Cardiac muscle cell (in vitro differentiated cells and primary cell): ENCODE measurements around the gene ADCY10. TPM values are rescaled to one million over a fixed set of nuclear protein-coding genes. Genes with fewer than 3 reads are reported as not detected.

ENCODE experiments used
- DNase-seq, 2 donors: peaks; one replicate each; pipeline versions ENCODE4 v3.0.0 to v3.0.0-alpha.2; 2010 to 2017; ENCODE audit warnings: low read depth in 1 of 2, low spot score in 1 of 2
- H3K27ac ChIP-seq: fragments of 200-600 bp; sonication (generic); 2 replicates; pipeline ENCODE4 v1.5.1; 2016
- H3K27me3 ChIP-seq: fragments of 200-600 bp; sonication (generic); 2 replicates; pipeline ENCODE4 v1.6.0; 2016; ENCODE audit warnings: control low read depth
- H3K36me3 ChIP-seq: fragments of 200-600 bp; sonication (generic); 2 replicates; pipeline ENCODE4 v1.5.1; 2016; ENCODE audit warnings: control low read depth
- H3K4me1 ChIP-seq: fragments of 200-600 bp; sonication (generic); 2 replicates; pipeline ENCODE4 v1.8.1; 2017; ENCODE audit warnings: low read depth, mild to moderate bottlenecking, mixed run types
- H3K4me3 ChIP-seq: fragments of 200-600 bp; sonication (generic); 2 replicates; pipeline ENCODE4 v1.5.1; 2016; ENCODE audit warnings: mild to moderate bottlenecking
- H3K9me3 ChIP-seq: fragments of 200-600 bp; sonication (generic); 2 replicates; pipeline ENCODE4 v1.5.1; 2017; ENCODE audit warnings: low read depth, mild to moderate bottlenecking, control low read depth
- polyA plus RNA-seq: library from polyadenylated mRNA; unstranded; fragments of >200 nt; fragmentation: Nextera tagmentation; extraction: Ambion mirVana; gene quantifications from 2 replicates; pipeline ENCODE4 v1.2.1, GENCODE V29; 2016
- total RNA-seq: library from RNA; depleted of rRNA; stranded (reverse); fragments of >200 nt; gene quantifications from 2 replicates; pipeline ENCODE4 v1.2.3, GENCODE V29; 2016
- TF ChIP-seq, protein P1 (sequence below): IDR thresholded peaks from 2 replicates; pipeline ENCODE4 v1.5.1; 2012; ENCODE audit warnings: low read depth, mild to moderate bottlenecking, low read length

Gene ADCY10
- total and polyA plus RNA-seq, 2 experiments from 2014 or later: 0.69 to 0.82 TPM

DNA sequence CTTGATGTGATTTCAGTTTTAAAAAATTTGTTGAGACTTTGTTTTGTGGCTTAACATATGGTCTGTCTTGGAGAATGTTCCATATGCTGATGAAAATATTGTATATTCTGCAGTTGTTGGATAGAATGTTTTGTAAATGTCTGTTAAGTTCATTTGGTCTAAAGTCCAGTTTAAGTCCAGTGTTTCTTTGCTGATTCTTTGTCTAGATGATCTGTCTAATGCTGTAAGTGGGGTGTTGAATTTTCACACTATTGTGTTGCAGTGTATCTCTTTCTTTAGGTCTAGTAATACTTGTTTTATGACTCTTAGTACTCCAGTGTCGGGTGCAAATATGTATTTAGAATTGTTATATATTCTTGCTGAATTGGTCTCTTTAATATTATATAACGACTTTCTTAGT, 33.8 kb upstream of the ADCY10 start:
- TF ChIP-seq, protein P1, sequence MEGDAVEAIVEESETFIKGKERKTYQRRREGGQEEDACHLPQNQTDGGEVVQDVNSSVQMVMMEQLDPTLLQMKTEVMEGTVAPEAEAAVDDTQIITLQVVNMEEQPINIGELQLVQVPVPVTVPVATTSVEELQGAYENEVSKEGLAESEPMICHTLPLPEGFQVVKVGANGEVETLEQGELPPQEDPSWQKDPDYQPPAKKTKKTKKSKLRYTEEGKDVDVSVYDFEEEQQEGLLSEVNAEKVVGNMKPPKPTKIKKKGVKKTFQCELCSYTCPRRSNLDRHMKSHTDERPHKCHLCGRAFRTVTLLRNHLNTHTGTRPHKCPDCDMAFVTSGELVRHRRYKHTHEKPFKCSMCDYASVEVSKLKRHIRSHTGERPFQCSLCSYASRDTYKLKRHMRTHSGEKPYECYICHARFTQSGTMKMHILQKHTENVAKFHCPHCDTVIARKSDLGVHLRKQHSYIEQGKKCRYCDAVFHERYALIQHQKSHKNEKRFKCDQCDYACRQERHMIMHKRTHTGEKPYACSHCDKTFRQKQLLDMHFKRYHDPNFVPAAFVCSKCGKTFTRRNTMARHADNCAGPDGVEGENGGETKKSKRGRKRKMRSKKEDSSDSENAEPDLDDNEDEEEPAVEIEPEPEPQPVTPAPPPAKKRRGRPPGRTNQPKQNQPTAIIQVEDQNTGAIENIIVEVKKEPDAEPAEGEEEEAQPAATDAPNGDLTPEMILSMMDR: no peak
- H3K4me1 ChIP-seq: no peaks in the 10 kb centered on the region
- H3K27ac ChIP-seq: no peak overlapping the region
- H3K36me3 ChIP-seq: peaks cover under 1% of the 10 kb centered on the region
- H3K4me3 ChIP-seq: no peak overlapping the region
- no peak for DNase-seq
- no peaks in the 10 kb centered on the region for H3K9me3 ChIP-seq
- no peaks in the 10 kb centered on the region for H3K27me3 ChIP-seq

DNA sequence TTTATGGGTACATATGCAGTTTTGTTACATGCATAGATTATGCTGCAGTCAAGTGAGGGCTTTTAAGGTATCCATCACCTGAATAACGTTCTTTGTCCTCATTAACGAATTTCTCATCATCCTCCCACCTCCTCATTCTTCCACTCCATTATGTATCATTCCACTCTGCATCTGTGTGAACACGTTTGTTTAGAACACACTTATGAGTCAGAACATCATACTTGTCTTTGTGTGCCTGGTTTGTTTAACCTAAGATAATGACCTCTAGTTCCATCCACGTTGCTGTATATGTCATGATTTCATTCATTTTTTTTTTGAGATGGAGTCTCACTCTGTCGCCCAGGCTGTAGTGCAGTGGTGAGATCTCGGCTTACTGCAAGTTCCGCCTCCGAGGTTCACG, 29.6 kb upstream of the ADCY10 start:
- H3K27me3 ChIP-seq: no peaks in the 10 kb centered on the region
- DNase-seq: no peak
- H3K9me3 ChIP-seq: no peaks in the 10 kb centered on the region
- H3K36me3 ChIP-seq: no peaks in the 10 kb centered on the region
- TF ChIP-seq, protein P1: no peak
- peaks cover 4% of the 10 kb centered on the region for H3K4me1 ChIP-seq
- H3K4me3 ChIP-seq: no peak overlapping the region
- no peak overlapping the region for H3K27ac ChIP-seq

DNA sequence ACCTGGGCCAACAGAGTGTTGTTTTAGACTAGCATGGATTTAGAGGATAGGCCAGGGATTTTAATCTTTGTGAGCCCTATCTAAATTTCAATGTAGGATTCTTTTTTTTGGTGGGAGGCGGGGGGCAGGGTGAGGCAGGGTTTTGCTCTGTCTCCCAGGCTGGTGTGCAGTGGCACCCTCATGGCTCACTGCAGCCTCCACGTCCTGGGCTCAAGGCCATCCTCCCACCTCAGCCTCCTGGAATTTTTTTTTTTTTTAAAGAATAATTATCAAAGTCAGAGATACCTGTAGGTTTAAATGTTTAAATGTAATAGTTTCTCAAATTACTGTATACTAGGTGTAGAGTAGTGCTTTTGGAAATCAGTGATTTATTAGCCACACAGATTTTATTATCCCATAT, 26.3 kb upstream of the ADCY10 start:
- Histone ChIP-seq H3K9me3 (no peaks in the 10 kb centered on the region), H3K4me1 (peaks cover 4% of the 10 kb centered on the region), H3K36me3 (no peaks in the 10 kb centered on the region), H3K27me3 (no peaks in the 10 kb centered on the region), H3K27ac (no peak overlapping the region), H3K4me3 (no peak overlapping the region)
- DNase-seq: no peak
- TF ChIP-seq, protein P1: no peak

DNA sequence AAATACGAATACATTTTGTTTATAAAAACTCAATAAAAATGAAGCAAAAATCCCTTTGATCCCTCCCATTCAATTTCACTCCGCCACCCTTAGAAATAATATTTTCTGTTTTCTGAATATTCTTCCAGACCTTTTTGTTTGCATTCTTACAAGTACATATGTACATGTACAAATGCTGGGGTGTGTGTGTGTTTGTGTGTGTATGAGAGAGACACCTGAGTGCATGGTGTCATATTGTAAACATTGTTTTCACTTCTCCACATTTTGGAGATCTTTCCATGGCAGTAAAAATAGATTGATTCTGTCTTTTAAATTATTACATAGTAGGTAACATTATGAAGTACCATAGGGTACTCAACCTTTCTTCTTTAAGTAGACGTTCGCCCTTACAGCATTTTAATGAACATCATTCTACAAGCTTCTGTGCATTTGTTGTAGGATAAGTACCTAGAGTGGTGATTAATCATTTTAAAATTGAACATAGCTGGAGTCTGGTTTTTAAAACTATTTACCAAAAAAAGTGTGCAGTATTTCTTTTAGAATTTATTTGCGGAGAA, 24.2 kb upstream of the ADCY10 start:
- peaks cover 15% of the 10 kb centered on the region for H3K4me1 ChIP-seq
- peak overlapping the region; percentile 91 for H3K27ac ChIP-seq
- no peaks in the 10 kb centered on the region for H3K36me3 ChIP-seq
- H3K9me3 ChIP-seq: no peaks in the 10 kb centered on the region
- no peaks in the 10 kb centered on the region for H3K27me3 ChIP-seq
- peak overlapping the region; percentile 97 for H3K4me3 ChIP-seq
- DNase-seq: peak in 1 of 2 donors; percentile 4
- TF ChIP-seq, protein P1: no peak

DNA sequence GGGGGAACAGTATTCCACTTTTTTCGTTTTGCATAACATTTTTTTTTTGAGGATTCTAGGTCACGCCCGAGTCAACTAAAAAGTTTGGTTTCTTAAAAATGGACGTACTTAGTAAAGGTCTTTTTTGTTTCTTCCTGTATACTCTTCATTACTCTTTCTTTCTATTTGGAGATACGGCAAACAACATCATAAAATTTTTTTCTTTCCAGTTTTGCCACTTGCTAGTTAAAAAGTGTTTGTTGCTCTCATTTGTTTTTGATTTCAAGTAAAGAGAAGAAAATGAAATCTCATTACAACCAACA, 23.7 kb upstream of the ADCY10 start:
- H3K9me3 ChIP-seq: no peaks in the 10 kb centered on the region

More for the DNA sequence above, 23.7 kb upstream of the ADCY10 start:
- Histone ChIP-seq H3K4me3 (peak overlapping the region; percentile 97), H3K27me3 (no peaks in the 10 kb centered on the region), H3K27ac (peak overlapping the region; percentile 91), H3K36me3 (no peaks in the 10 kb centered on the region), H3K4me1 (peaks cover 15% of the 10 kb centered on the region)
- DNase-seq: no peak
- TF ChIP-seq, protein P1: no peak
